Inflammatory macrophage (primary cell): Measurements from ENCODE around the gene ENO4.

Source experiments
- DNase-seq, 2 donors: peaks; one replicate each; pipeline ENCODE4 v3.0.0-alpha.2; 2020 to 2022

ENO4 gene

GRCh38 chr10:116917481-116917880 lies 68.2 kb downstream of the ENO4 start:
- DNase-seq: no peak

DNA sequence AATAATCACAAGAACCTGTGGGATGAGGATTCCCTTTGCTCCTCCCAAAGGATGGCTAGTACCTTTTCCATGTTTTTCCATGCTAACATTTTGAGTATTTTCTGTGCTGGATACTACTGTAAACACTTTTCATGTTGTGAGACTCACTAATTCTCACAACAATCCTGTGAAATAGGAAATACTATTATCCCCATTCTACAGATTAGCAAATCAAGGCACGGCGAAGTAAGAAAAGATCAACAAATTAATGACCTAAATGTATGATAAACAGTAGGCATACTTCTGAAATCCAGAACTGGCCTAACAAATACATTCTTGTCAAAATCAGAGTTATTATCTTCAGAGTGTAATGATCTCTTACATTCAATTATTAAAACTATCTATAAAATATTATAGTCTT lies 69.3 kb downstream of the ENO4 start:
- no peak for DNase-seq

GRCh38 chr10:116919164-116919563 lies 69.9 kb downstream of the ENO4 start:
- no peak for DNase-seq

DNA sequence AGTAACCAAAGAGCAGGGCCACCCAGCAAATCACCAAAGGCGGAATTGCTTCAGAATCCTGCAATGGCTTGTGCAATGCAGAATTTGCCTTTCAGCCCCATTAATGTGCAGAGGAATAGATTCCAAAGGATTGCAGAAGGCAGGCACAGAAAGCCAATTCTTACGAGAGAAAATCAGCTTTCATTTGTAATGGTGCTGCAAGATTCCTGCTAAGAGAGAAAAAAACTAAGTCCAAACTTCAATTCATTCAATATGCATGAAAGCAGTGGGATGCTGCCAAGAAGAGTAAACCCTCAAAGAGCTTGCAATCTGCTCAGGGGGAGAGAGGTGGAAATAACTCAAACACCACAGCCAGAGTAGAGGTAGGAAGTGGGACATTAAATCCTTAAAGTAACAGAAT lies 70.4 kb downstream of the ENO4 start:
- no peak for DNase-seq

GRCh38 chr10:116925056-116925455 lies 75.8 kb downstream of the ENO4 start:
- no peak for DNase-seq

- DNase-seq: no peak
Observed at GRCh38 chr10:116926426-116926825, 77.1 kb downstream of the ENO4 start.

- no peak for DNase-seq
Observed at GRCh38 chr10:116931806-116932205, 82.5 kb downstream of the ENO4 start.
